IMR-90 (cell line): ENCODE data around the gene PTPRK. TPM values are rescaled to one million over a fixed set of nuclear protein-coding genes. Genes with fewer than 3 reads are reported as not detected.

Experiments
- ATAC-seq: fragments of 200-7000 bp; cut with Tn5 transposase; 2 replicates; pipeline ENCODE4 v1.9.1; 2020; ENCODE audit warnings: low read depth, mild to moderate bottlenecking, moderate library complexity
- BruUV-seq: library from RNA; stranded (reverse); fragments of 400-500 nt; replicated peaks from 2 replicates; lab custom pipeline; 2021; lab: Mats Ljungman, UMichigan
- CTCF ChIA-PET: fragments of 300-600 bp; formaldehyde crosslinking; extraction: SDS; loops from one replicate; lab custom pipeline; 2021; ENCODE audit warnings: antibody characterized with exemption; lab: Yijun Ruan, JAX
- POLR2A ChIA-PET: fragments of 300-600 bp; sonication (Branson Sonifier 250); formaldehyde crosslinking; loops from one replicate; lab custom pipeline; 2022; ENCODE audit warnings: antibody characterized with exemption; ENCODE audit not compliant: unreplicated experiment; lab: Charles Lee
- DNase-seq: peaks from one replicate; pipeline ENCODE4 v3.0.0; 2013
- H2AFZ ChIP-seq: replicated peaks from 2 replicates; pipeline ENCODE3; 2013; ENCODE audit warnings: low read length, mild to moderate bottlenecking; ENCODE audit not compliant: poor library complexity
- H2AK5ac ChIP-seq: 2 replicates; pipeline ENCODE4 v1.6.1; 2013; ENCODE audit warnings: low read depth, low read length, inconsistent platforms
- H2AK9ac ChIP-seq: replicated peaks from 2 replicates; pipeline ENCODE3; 2013; ENCODE audit warnings: mild to moderate bottlenecking, low read depth, low read length, moderate library complexity; ENCODE audit not compliant: poor library complexity
- H2BK120ac ChIP-seq: 2 replicates; pipeline ENCODE4 v1.6.1; 2013; ENCODE audit warnings: low read depth, low read length, inconsistent platforms
- H2BK15ac ChIP-seq: 3 replicates; pipeline ENCODE4 v1.6.1; 2013; ENCODE audit warnings: low read depth, low read length, inconsistent platforms
- H2BK20ac ChIP-seq: 2 replicates; pipeline ENCODE4 v1.6.1; 2013; ENCODE audit warnings: low read depth, mild to moderate bottlenecking, inconsistent platforms, low read length, moderate library complexity
- H2BK5ac ChIP-seq: 2 replicates; pipeline ENCODE4 v1.6.1; 2013; ENCODE audit warnings: mild to moderate bottlenecking, low read depth, low read length, inconsistent platforms; ENCODE audit not compliant: poor library complexity, severe bottlenecking
- H3K14ac ChIP-seq: replicated peaks from 2 replicates; pipeline ENCODE4 v1.6.1; 2013; ENCODE audit warnings: low read depth, low read length, inconsistent platforms
- H3K18ac ChIP-seq: 2 replicates; pipeline ENCODE4 v1.6.1; 2013; ENCODE audit warnings: low read depth, low read length, control low read depth
- H3K23ac ChIP-seq: 2 replicates; pipeline ENCODE4 v1.6.1; 2013; ENCODE audit warnings: low read depth, low read length, inconsistent platforms
- H3K27ac ChIP-seq: 2 replicates; pipeline ENCODE4 v1.5.1; 2013; ENCODE audit warnings: mild to moderate bottlenecking, control low read depth, low read length; ENCODE audit not compliant: insufficient read depth
- H3K27me3 ChIP-seq: 2 replicates; pipeline ENCODE4 v1.6.1; 2013; ENCODE audit warnings: low read length; ENCODE audit not compliant: control insufficient read depth, insufficient read depth
- H3K36me3 ChIP-seq: 2 replicates; pipeline ENCODE4 v1.6.1; 2013; ENCODE audit warnings: low read length, mixed read lengths; ENCODE audit not compliant: control insufficient read depth, insufficient read depth
- H3K4ac ChIP-seq: 2 replicates; pipeline ENCODE4 v1.6.1; 2013; ENCODE audit warnings: low read depth, low read length, inconsistent platforms
- H3K4me1 ChIP-seq: 2 replicates; pipeline ENCODE4 v1.6.1; 2013; ENCODE audit warnings: low read length, mixed read lengths; ENCODE audit not compliant: control insufficient read depth, insufficient read depth
- H3K4me2 ChIP-seq: 2 replicates; pipeline ENCODE4 v1.6.1; 2013; ENCODE audit warnings: low read depth, mild to moderate bottlenecking, control low read depth, low read length, moderate library complexity
- H3K4me3 ChIP-seq: 2 replicates; pipeline ENCODE4 v1.5.1; 2013; ENCODE audit warnings: low read depth, mild to moderate bottlenecking, control low read depth, low read length, moderate library complexity; ENCODE audit not compliant: insufficient read depth
- H3K56ac ChIP-seq: 2 replicates; pipeline ENCODE4 v1.6.1; 2013; ENCODE audit warnings: low read length, inconsistent platforms; ENCODE audit not compliant: insufficient read depth; ENCODE audit errors: extremely low read depth
- H3K79me1 ChIP-seq, 2 experiments: 2 replicates each; pipeline ENCODE4 v1.6.1; 2013; ENCODE audit warnings: low read length in 2 of 2, inconsistent platforms in 1 of 2, low read depth in 1 of 2
- H3K9ac ChIP-seq: 2 replicates; pipeline ENCODE4 v1.6.1; 2013; ENCODE audit warnings: low read depth, low read length, control low read depth
- H3K9me1 ChIP-seq: 2 replicates; pipeline ENCODE4 v1.6.1; 2013; ENCODE audit warnings: low read length, inconsistent platforms; ENCODE audit not compliant: insufficient read depth
- H3K9me3 ChIP-seq: 2 replicates; pipeline ENCODE4 v1.6.1; 2013; ENCODE audit warnings: low read length; ENCODE audit not compliant: control insufficient read depth, insufficient read depth
- H4K20me1 ChIP-seq: 2 replicates; pipeline ENCODE4 v1.6.1; 2013; ENCODE audit warnings: low read length, inconsistent platforms; ENCODE audit not compliant: insufficient read depth
- H4K5ac ChIP-seq: 2 replicates; pipeline ENCODE4 v1.6.1; 2013; ENCODE audit warnings: mild to moderate bottlenecking, low read depth, low read length, control low read depth
- H4K8ac ChIP-seq, 2 experiments: 2 replicates each; pipeline ENCODE4 v1.6.1; 2013; ENCODE audit warnings: low read depth in 2 of 2, low read length in 2 of 2, control low read depth in 1 of 2, inconsistent platforms in 1 of 2
- H4K91ac ChIP-seq: 2 replicates; pipeline ENCODE4 v1.6.1; 2013; ENCODE audit warnings: low read depth, low read length, inconsistent platforms; ENCODE audit not compliant: insufficient read depth
- BHLHE40 ChIP-seq: fragments of 150-350 bp; IDR thresholded peaks from 2 replicates; pipeline ENCODE4 v1.6.1; 2016; ENCODE audit warnings: mild to moderate bottlenecking, low read depth, low read length
- CEBPB ChIP-seq: IDR thresholded peaks from 2 replicates; pipeline ENCODE4 v1.6.1; 2012; ENCODE audit warnings: low read depth, low read length, improper control_type of control experiment
- CHD1 ChIP-seq: IDR thresholded peaks from 2 replicates; pipeline ENCODE4 v1.6.1; 2012; ENCODE audit warnings: low read depth, low read length, improper control_type of control experiment
- FOS ChIP-seq: fragments of 150-350 bp; IDR thresholded peaks from 2 replicates; pipeline ENCODE4 v1.6.1; 2016; ENCODE audit warnings: low read depth, low read length
- MAFK ChIP-seq: IDR thresholded peaks from 2 replicates; pipeline ENCODE4 v1.6.1; 2012; ENCODE audit warnings: low read depth, low read length, improper control_type of control experiment
- MAZ ChIP-seq: IDR thresholded peaks from 2 replicates; pipeline ENCODE4 v1.6.1; 2012; ENCODE audit warnings: low read depth, mild to moderate bottlenecking, low read length, improper control_type of control experiment, moderate library complexity, borderline replicate concordance
- MXI1 ChIP-seq: IDR thresholded peaks from 2 replicates; pipeline ENCODE4 v1.6.1; 2012; ENCODE audit warnings: low read depth, mild to moderate bottlenecking, low read length, moderate library complexity, borderline replicate concordance
- NFE2L2 ChIP-seq: fragments of 150-350 bp; IDR thresholded peaks from 2 replicates; pipeline ENCODE4 v1.6.1; 2016; ENCODE audit warnings: low read depth, mild to moderate bottlenecking, low read length
- POLR2A ChIP-seq: IDR thresholded peaks from 2 replicates; pipeline ENCODE4 v1.6.1; 2012; ENCODE audit warnings: mild to moderate bottlenecking, low read depth, low read length
- RAD21 ChIP-seq: IDR thresholded peaks from 2 replicates; pipeline ENCODE4 v1.6.1; 2012; ENCODE audit warnings: low read length, improper control_type of control experiment
- RCOR1 ChIP-seq: IDR thresholded peaks from 2 replicates; pipeline ENCODE4 v1.6.1; 2012; ENCODE audit warnings: mild to moderate bottlenecking, low read length, improper control_type of control experiment; ENCODE audit not compliant: insufficient replicate concordance
- RFX5 ChIP-seq: IDR thresholded peaks from 2 replicates; pipeline ENCODE4 v1.8.0; 2012; ENCODE audit warnings: low read depth, mild to moderate bottlenecking, low read length, moderate library complexity
- SMC3 ChIP-seq: fragments of 150-350 bp; IDR thresholded peaks from 2 replicates; pipeline ENCODE4 v1.6.1; 2016; ENCODE audit warnings: low read depth, mild to moderate bottlenecking, antibody characterized with exemption, low read length, moderate library complexity
- WGBS, 2 experiments: methylation state at CpG; one replicate each; pipeline versions ENCODE4 v1.1.5 to v1.1.7; 2013; ENCODE audit warnings: missing lambda C conversion rate in 2 of 2; ENCODE audit not compliant: insufficient read length in 1 of 2; ENCODE audit errors: extremely low coverage in 2 of 2; 5-methylcytosine and 5-hydroxymethylcytosine counted together
- dilution Hi-C: fragments of 300-500 bp; cut with HindIII; formaldehyde crosslinking; loops from one replicate; pipeline ENCODE4 v1.14.3; 2018; ENCODE audit warnings: low sequenced_read_pairs; ENCODE audit not compliant: unreplicated experiment
- in situ Hi-C: fragments of 300-500 bp; cut with MboI; formaldehyde crosslinking; loops from 3 replicates; pipeline ENCODE4 v1.14.3; 2019; ENCODE audit warnings: low sequenced_read_pairs, inconsistent platforms, mixed read lengths
- intact Hi-C: fragments of 100-400 bp; cut with micrococcal nuclease; formaldehyde crosslinking; loops from 2 replicates; pipeline ENCODE4 v1.10.0; 2022
- polyA plus RNA-seq, 3 experiments: library from polyadenylated mRNA; depleted of rRNA; stranded (reverse); fragments of >200 nt; gene quantifications; 2 replicates each; pipeline ENCODE4 v1.2.3, GENCODE V29; 2012; ENCODE audit warnings: low replicate concordance in 1 of 3
- total RNA-seq: library from RNA; depleted of rRNA; stranded (reverse); fragments of >200 nt; gene quantifications from 2 replicates; pipeline ENCODE4 v1.2.3, GENCODE V29; 2012
- TF ChIP-seq, protein P1 (sequence below): fragments of 150-350 bp; IDR thresholded peaks from 2 replicates; pipeline ENCODE4 v1.6.1; 2017; ENCODE audit warnings: mild to moderate bottlenecking, antibody characterized with exemption, low read length, low read depth
- TF ChIP-seq, protein P2 (sequence below): conservative IDR thresholded peaks from 2 replicates; pipeline ENCODE4 v1.5.1; 2012; ENCODE audit warnings: mild to moderate bottlenecking, low read depth, low read length, improper control_type of control experiment
- TF ChIP-seq, protein P3 (sequence below): fragments of 150-350 bp; IDR thresholded peaks from 2 replicates; pipeline ENCODE4 v1.6.1; 2016; ENCODE audit warnings: low read depth, mild to moderate bottlenecking, low read length, moderate library complexity, borderline replicate concordance

The PTPRK gene
- total and polyA plus RNA-seq, 2 of the 4 experiments (the other 2 are of a cell fraction): 18.0 to 80.8 TPM

DNA sequence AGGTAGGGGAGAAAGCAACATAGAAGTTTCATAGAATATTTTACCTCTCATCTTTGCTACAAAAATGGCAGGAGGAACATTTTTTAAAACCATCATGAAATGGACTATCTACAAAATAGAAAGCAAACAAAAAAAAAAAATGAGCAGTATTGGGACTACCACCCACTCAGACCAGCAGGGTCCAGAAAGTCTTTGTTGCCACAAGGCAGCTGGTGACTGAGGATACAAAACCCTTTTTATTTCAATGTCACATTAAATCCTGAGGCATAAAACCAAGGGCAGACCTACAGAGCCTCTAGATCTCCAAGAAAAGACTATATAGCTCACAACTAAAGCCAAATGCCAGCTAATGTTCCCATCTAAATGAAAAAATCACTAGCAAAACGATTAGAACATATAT lies 282.2 kb downstream of the PTPRK start:
- Histone ChIP-seq H3K9ac (no peak overlapping the region), H3K14ac (no peak overlapping the region), H3K79me1 (peaks cover 2 to 23% of the 10 kb centered on the region in 2 experiments; a peak in 2 of 4 replicates), H3K23ac (no peak overlapping the region), H2BK5ac (no peak overlapping the region), H3K4me3 (no peak overlapping the region), H4K8ac (no peak overlapping the region), H4K5ac (no peak overlapping the region), H4K20me1 (no peaks in the 10 kb centered on the region), H3K9me1 (0 out of 2 replicates have a peak, but pooled peaks cover 4% of the 10 kb centered on the region), H3K4ac (no peak overlapping the region), H4K91ac (no peak overlapping the region), H2AK5ac (no peak overlapping the region), H3K4me2 (no peak overlapping the region), H2AFZ (no peak overlapping the region), H3K9me3 (no peaks in the 10 kb centered on the region), H3K56ac (no peak overlapping the region), H2AK9ac (no peak overlapping the region), H3K18ac (no peak overlapping the region), H2BK15ac (no peak overlapping the region), H3K27me3 (no peaks in the 10 kb centered on the region), H2BK120ac (no peak overlapping the region), H3K27ac (no peak overlapping the region), H2BK20ac (no peak overlapping the region), H3K36me3 (peaks cover 6% of the 10 kb centered on the region), H3K4me1 (peaks cover 2% of the 10 kb centered on the region; the same call in 1 of the 2 replicates)
- intact Hi-C loops (no loop called here), dilution Hi-C loops (no loop called here), in situ Hi-C loops (no loop called here)
- no TSS peak for BruUV-seq
- no peak for TF ChIP-seq RFX5
- no peak for TF ChIP-seq CHD1
- TF ChIP-seq CEBPB: no peak
- no peak for TF ChIP-seq POLR2A
- no peak for TF ChIP-seq RAD21
- TF ChIP-seq RCOR1: no peak
- TF ChIP-seq, protein P1, sequence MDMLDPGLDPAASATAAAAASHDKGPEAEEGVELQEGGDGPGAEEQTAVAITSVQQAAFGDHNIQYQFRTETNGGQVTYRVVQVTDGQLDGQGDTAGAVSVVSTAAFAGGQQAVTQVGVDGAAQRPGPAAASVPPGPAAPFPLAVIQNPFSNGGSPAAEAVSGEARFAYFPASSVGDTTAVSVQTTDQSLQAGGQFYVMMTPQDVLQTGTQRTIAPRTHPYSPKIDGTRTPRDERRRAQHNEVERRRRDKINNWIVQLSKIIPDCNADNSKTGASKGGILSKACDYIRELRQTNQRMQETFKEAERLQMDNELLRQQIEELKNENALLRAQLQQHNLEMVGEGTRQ: no peak
- TF ChIP-seq MAFK: no peak
- no peak for TF ChIP-seq NFE2L2
- TF ChIP-seq, protein P2, sequence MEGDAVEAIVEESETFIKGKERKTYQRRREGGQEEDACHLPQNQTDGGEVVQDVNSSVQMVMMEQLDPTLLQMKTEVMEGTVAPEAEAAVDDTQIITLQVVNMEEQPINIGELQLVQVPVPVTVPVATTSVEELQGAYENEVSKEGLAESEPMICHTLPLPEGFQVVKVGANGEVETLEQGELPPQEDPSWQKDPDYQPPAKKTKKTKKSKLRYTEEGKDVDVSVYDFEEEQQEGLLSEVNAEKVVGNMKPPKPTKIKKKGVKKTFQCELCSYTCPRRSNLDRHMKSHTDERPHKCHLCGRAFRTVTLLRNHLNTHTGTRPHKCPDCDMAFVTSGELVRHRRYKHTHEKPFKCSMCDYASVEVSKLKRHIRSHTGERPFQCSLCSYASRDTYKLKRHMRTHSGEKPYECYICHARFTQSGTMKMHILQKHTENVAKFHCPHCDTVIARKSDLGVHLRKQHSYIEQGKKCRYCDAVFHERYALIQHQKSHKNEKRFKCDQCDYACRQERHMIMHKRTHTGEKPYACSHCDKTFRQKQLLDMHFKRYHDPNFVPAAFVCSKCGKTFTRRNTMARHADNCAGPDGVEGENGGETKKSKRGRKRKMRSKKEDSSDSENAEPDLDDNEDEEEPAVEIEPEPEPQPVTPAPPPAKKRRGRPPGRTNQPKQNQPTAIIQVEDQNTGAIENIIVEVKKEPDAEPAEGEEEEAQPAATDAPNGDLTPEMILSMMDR: no peak
- no peak for TF ChIP-seq FOS
- no peak for TF ChIP-seq MXI1
- TF ChIP-seq BHLHE40: no peak
- no peak for TF ChIP-seq MAZ
- TF ChIP-seq, protein P3, sequence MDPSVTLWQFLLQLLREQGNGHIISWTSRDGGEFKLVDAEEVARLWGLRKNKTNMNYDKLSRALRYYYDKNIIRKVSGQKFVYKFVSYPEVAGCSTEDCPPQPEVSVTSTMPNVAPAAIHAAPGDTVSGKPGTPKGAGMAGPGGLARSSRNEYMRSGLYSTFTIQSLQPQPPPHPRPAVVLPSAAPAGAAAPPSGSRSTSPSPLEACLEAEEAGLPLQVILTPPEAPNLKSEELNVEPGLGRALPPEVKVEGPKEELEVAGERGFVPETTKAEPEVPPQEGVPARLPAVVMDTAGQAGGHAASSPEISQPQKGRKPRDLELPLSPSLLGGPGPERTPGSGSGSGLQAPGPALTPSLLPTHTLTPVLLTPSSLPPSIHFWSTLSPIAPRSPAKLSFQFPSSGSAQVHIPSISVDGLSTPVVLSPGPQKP: no peak
- TF ChIP-seq SMC3: no peak
- no peak for ATAC-seq
- DNase-seq: no peak
- POLR2A ChIA-PET: no interaction called here
- WGBS, 2 experiments: no CpG with 5 or more reads among the region's 1 CpG
- CTCF ChIA-PET: interaction anchor here (0.6 to 1.7 kb wide), 4 partner anchors 16 to 1218 kb away, joined by 3 to 5 read pairs (median 4); no protein-coding TSS in a partner anchor
